ENCODE measurements around the gene SNRPB.

- TF ChIP-seq EP300 (IDR thresholded peaks at IDR 0.05), result no peak
- no peak for TF ChIP-seq POLR2A (IDR thresholded peaks at IDR 0.05; ENCODE audit: low read depth)
- TF ChIP-seq CTCF (IDR thresholded peaks at IDR 0.05), result no peak
These were observed 5.5 kb downstream of the SNRPB start for GRCh38 chr20:2465100-2465499.
